ENCODE results near the gene MED26. TPM values are rescaled to one million over a fixed set of nuclear protein-coding genes. Genes with fewer than 3 reads are reported as not detected.

The MED26 gene
- total RNA-seq, 1 donor from 2014 or later: 11.3 TPM

- H3K36me3 ChIP-seq: no peaks in the 10 kb centered on the region
- DNase-seq (ENCODE audit: extremely low spot score in 2 of 2): no peak
- no peak overlapping the region for H3K4me3 ChIP-seq
- TF ChIP-seq POLR2AphosphoS5 (IDR thresholded peaks at IDR 0.05; ENCODE audit: insufficient read depth in 1 of 2, low read depth in 1 of 2) (no peak), POLR2A (IDR thresholded peaks at IDR 0.05) (no peak)
- TF ChIP-seq, protein P1, sequence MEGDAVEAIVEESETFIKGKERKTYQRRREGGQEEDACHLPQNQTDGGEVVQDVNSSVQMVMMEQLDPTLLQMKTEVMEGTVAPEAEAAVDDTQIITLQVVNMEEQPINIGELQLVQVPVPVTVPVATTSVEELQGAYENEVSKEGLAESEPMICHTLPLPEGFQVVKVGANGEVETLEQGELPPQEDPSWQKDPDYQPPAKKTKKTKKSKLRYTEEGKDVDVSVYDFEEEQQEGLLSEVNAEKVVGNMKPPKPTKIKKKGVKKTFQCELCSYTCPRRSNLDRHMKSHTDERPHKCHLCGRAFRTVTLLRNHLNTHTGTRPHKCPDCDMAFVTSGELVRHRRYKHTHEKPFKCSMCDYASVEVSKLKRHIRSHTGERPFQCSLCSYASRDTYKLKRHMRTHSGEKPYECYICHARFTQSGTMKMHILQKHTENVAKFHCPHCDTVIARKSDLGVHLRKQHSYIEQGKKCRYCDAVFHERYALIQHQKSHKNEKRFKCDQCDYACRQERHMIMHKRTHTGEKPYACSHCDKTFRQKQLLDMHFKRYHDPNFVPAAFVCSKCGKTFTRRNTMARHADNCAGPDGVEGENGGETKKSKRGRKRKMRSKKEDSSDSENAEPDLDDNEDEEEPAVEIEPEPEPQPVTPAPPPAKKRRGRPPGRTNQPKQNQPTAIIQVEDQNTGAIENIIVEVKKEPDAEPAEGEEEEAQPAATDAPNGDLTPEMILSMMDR (IDR thresholded peaks at IDR 0.05): no peak
- no peaks in the 10 kb centered on the region for H3K27me3 ChIP-seq
- intact Hi-C loops (cut with DNase I): no loop called here
- peaks cover 74% of the 10 kb centered on the region for H3K4me1 ChIP-seq
- H3K27ac ChIP-seq: peak overlapping the region; percentile 68
- no peaks in the 10 kb centered on the region for H3K9me3 ChIP-seq
These were observed 20.2 kb downstream of the MED26 start for GRCh38 chr19:16607819-16608218.

- TF ChIP-seq POLR2AphosphoS5 (IDR thresholded peaks at IDR 0.05; ENCODE audit: insufficient read depth in 1 of 2, low read depth in 1 of 2): no peak
- TF ChIP-seq POLR2A (IDR thresholded peaks at IDR 0.05): no peak
- TF ChIP-seq, protein P1 (IDR thresholded peaks at IDR 0.05): no peak
- peaks cover 53% of the 10 kb centered on the region for H3K4me1 ChIP-seq
- intact Hi-C loops (cut with DNase I): no loop called here
These were observed 22.4 kb downstream of the MED26 start for GRCh38 chr19:16605553-16605994.

DNA sequence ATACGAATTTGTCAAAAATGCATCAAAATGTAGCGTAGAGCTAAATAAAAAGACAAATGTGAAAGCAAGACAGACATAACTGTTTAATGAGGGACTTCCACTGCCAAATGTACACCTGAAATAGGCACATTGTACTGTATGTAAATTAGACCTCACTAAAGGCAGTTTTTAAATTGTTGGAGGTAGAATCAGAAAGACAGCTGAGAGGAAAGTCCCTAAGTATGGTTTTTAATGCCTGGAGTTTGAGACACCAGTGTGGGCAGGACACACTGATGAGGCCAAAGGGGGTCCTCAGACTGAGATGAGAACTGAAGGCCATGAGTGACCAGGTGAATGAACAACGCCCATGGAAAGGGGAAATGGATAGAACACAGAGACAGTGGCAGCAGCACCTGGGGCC, 22.9 kb downstream of the MED26 start:
- Histone ChIP-seq H3K9me3 (no peaks in the 10 kb centered on the region), H3K27ac (no peak overlapping the region), H3K4me1 (peaks cover 51% of the 10 kb centered on the region), H3K27me3 (no peaks in the 10 kb centered on the region), H3K4me3 (no peak overlapping the region), H3K36me3 (no peaks in the 10 kb centered on the region)
- intact Hi-C loops (cut with DNase I): no loop called here
- no peak for DNase-seq (ENCODE audit: extremely low spot score in 2 of 2)
- TF ChIP-seq POLR2A (IDR thresholded peaks at IDR 0.05) (no peak), POLR2AphosphoS5 (IDR thresholded peaks at IDR 0.05; ENCODE audit: insufficient read depth in 1 of 2, low read depth in 1 of 2) (no peak)
- TF ChIP-seq, protein P1 (IDR thresholded peaks at IDR 0.05): no peak

More at GRCh38 chr19:16605553-16605994, 22.4 kb downstream of the MED26 start:
- Histone ChIP-seq H3K4me3 (no peak overlapping the region), H3K9me3 (no peaks in the 10 kb centered on the region), H3K27me3 (no peaks in the 10 kb centered on the region), H3K27ac (no peak overlapping the region), H3K36me3 (no peaks in the 10 kb centered on the region)
- no peak for DNase-seq (ENCODE audit: extremely low spot score in 2 of 2)

DNA sequence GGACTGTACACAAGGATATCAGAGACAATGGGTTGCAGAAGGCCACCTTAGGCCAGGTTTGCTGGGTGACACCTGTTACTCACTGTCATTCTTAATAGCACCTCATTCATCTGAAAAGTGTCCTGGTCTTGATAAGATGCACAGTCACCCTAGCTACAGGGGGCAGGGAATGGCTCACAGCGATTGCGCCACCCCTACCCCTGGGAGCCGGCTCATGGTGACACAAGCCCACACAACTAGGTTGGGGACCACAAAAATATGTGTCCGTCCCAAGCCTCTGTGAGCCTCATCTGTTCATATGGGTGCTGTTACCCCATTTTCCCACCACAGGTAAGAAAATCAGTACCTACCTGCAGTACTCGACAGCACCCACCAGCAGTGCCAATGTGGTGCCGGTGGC, 23.4 kb downstream of the MED26 start:
- TF ChIP-seq, protein P1 (IDR thresholded peaks at IDR 0.05): no peak
- TF ChIP-seq POLR2AphosphoS5 (IDR thresholded peaks at IDR 0.05; ENCODE audit: insufficient read depth in 1 of 2, low read depth in 1 of 2): no peak
- no peak for TF ChIP-seq POLR2A (IDR thresholded peaks at IDR 0.05)
- intact Hi-C loops (cut with DNase I): no loop called here
- H3K27me3 ChIP-seq: no peaks in the 10 kb centered on the region
- H3K4me1 ChIP-seq: peaks cover 51% of the 10 kb centered on the region
- no peaks in the 10 kb centered on the region for H3K36me3 ChIP-seq
- H3K27ac ChIP-seq: no peak overlapping the region
- H3K9me3 ChIP-seq: no peaks in the 10 kb centered on the region
- DNase-seq (ENCODE audit: extremely low spot score in 2 of 2): no peak
- no peak overlapping the region for H3K4me3 ChIP-seq

GRCh38 chr19:16603090-16603489, 24.9 kb downstream of the MED26 start:
- Histone ChIP-seq H3K9me3 (no peaks in the 10 kb centered on the region), H3K4me3 (no peak overlapping the region), H3K4me1 (peaks cover 50% of the 10 kb centered on the region), H3K27ac (no peak overlapping the region), H3K27me3 (no peaks in the 10 kb centered on the region), H3K36me3 (no peaks in the 10 kb centered on the region)
- no peak for DNase-seq (ENCODE audit: extremely low spot score in 2 of 2)
- intact Hi-C loops (cut with DNase I): no loop called here
- TF ChIP-seq POLR2AphosphoS5 (IDR thresholded peaks at IDR 0.05; ENCODE audit: insufficient read depth in 1 of 2, low read depth in 1 of 2): no peak
- TF ChIP-seq, protein P1 (IDR thresholded peaks at IDR 0.05): no peak
- TF ChIP-seq POLR2A (IDR thresholded peaks at IDR 0.05): no peak

Data from vagina (tissue), 2 donors.